ENCODE measurements around the gene CUX1.
"Not testable (repeated sequence)": the region's sequence is repeated elsewhere in the genome, so short reads cannot be mapped to it uniquely, and the experiment has no call there.

The CUX1 gene

GRCh38 chr7:101826081-101826835 is 8.8 kb downstream of the CUX1 start:
- no peak for DNase-seq (ENCODE audit: low spot score)

- DNase-seq (ENCODE audit: low spot score), result no peak
Observed at GRCh38 chr7:101828301-101829020, 11.0 kb downstream of the CUX1 start.

- no peak for DNase-seq (ENCODE audit: low spot score)
Observed at GRCh38 chr7:101829374-101829773, 11.9 kb downstream of the CUX1 start.

GRCh38 chr7:101829821-101830220 is 12.4 kb downstream of the CUX1 start:
- DNase-seq (ENCODE audit: low spot score), result no peak

- DNase-seq (ENCODE audit: low spot score), result not testable (repeated sequence)
Observed at GRCh38 chr7:101831396-101831795, 14.0 kb downstream of the CUX1 start.

GRCh38 chr7:101832205-101832631 is 14.8 kb downstream of the CUX1 start:
- DNase-seq (ENCODE audit: low spot score), result no peak

- no peak for DNase-seq (ENCODE audit: low spot score)
Observed at GRCh38 chr7:101832685-101833375, 15.4 kb downstream of the CUX1 start.

GRCh38 chr7:101833799-101834198 is 16.4 kb downstream of the CUX1 start:
- DNase-seq (ENCODE audit: low spot score), result no peak

GRCh38 chr7:101835136-101835535 is 17.7 kb downstream of the CUX1 start:
- DNase-seq (ENCODE audit: low spot score), result peak; percentile 17

GRCh38 chr7:101837433-101837832 is 20.0 kb downstream of the CUX1 start:
- DNase-seq (ENCODE audit: low spot score), result not testable (repeated sequence)

GRCh38 chr7:101838837-101839483 is 21.5 kb downstream of the CUX1 start:
- DNase-seq (ENCODE audit: low spot score), result no peak

GRCh38 chr7:101841328-101841727 is 23.9 kb downstream of the CUX1 start:
- no peak for DNase-seq (ENCODE audit: low spot score)

GRCh38 chr7:101843293-101844271 is 26.2 kb downstream of the CUX1 start:
- no peak for DNase-seq (ENCODE audit: low spot score)

GRCh38 chr7:101845974-101846373 is 28.5 kb downstream of the CUX1 start:
- DNase-seq (ENCODE audit: low spot score), result no peak

GRCh38 chr7:101846800-101847538 is 29.5 kb downstream of the CUX1 start:
- DNase-seq (ENCODE audit: low spot score), result peak; percentile 9

- no peak for DNase-seq (ENCODE audit: low spot score)
Observed at GRCh38 chr7:101848208-101848951, 31.0 kb downstream of the CUX1 start.

- DNase-seq (ENCODE audit: low spot score), result not testable (repeated sequence)
Observed at GRCh38 chr7:101849314-101849713, 31.9 kb downstream of the CUX1 start.

GRCh38 chr7:101852364-101852763 is 34.9 kb downstream of the CUX1 start:
- DNase-seq (ENCODE audit: low spot score), result not testable (repeated sequence)

GRCh38 chr7:101853684-101854083 is 36.3 kb downstream of the CUX1 start:
- DNase-seq (ENCODE audit: low spot score), result no peak

Data from ecto neural progenitor cell (in vitro differentiated cells).